HG03571 (cell line): Measurements from ENCODE around the gene PTPRG.

Experiments used
- ATAC-seq: cut with Tn5 transposase; IDR thresholded peaks from one replicate; pipeline ENCODE4 v1.9.1; 2021; ENCODE audit not compliant: unreplicated experiment

Gene PTPRG

GRCh38 chr3:61983479-61983878 is 422.1 kb downstream of the PTPRG start:
- ATAC-seq, result no peak

- ATAC-seq, result no peak
Observed at GRCh38 chr3:61985020-61985419, 423.6 kb downstream of the PTPRG start.

GRCh38 chr3:61986473-61986872 is 425.1 kb downstream of the PTPRG start:
- no peak for ATAC-seq

GRCh38 chr3:61989681-61990080 is 428.3 kb downstream of the PTPRG start:
- ATAC-seq, result no peak

GRCh38 chr3:61990327-61991027 is 429.1 kb downstream of the PTPRG start:
- no peak for ATAC-seq

GRCh38 chr3:61991706-61992105 is 430.3 kb downstream of the PTPRG start:
- no peak for ATAC-seq

GRCh38 chr3:61996366-61996765 is 435.0 kb downstream of the PTPRG start:
- ATAC-seq, result no peak

GRCh38 chr3:61997101-61997500 is 435.7 kb downstream of the PTPRG start:
- no peak for ATAC-seq

GRCh38 chr3:62003835-62004234 is 442.5 kb downstream of the PTPRG start:
- no peak for ATAC-seq

GRCh38 chr3:62007036-62007435 is 445.7 kb downstream of the PTPRG start:
- no peak for ATAC-seq

- no peak for ATAC-seq
Observed at GRCh38 chr3:62010989-62011388, 449.6 kb downstream of the PTPRG start.

GRCh38 chr3:62011666-62012065 is 450.3 kb downstream of the PTPRG start:
- no peak for ATAC-seq

GRCh38 chr3:62013951-62014350 is 452.6 kb downstream of the PTPRG start:
- no peak for ATAC-seq

GRCh38 chr3:62015111-62015510 is 453.7 kb downstream of the PTPRG start:
- ATAC-seq, result no peak

- no peak for ATAC-seq
Observed at GRCh38 chr3:62019906-62020305, 458.5 kb downstream of the PTPRG start.

GRCh38 chr3:62020706-62021105 is 459.3 kb downstream of the PTPRG start:
- no peak for ATAC-seq

- no peak for ATAC-seq
Observed at GRCh38 chr3:62022312-62022711, 460.9 kb downstream of the PTPRG start.

GRCh38 chr3:62024882-62025281 is 463.5 kb downstream of the PTPRG start:
- ATAC-seq, result no peak

- no peak for ATAC-seq
Observed at GRCh38 chr3:62025913-62026312, 464.5 kb downstream of the PTPRG start.

GRCh38 chr3:62027241-62027640 is 465.9 kb downstream of the PTPRG start:
- ATAC-seq, result no peak

- ATAC-seq, result no peak
Observed at GRCh38 chr3:62027796-62028195, 466.4 kb downstream of the PTPRG start.

GRCh38 chr3:62028236-62028635 is 466.9 kb downstream of the PTPRG start:
- no peak for ATAC-seq

- no peak for ATAC-seq
Observed at GRCh38 chr3:62032738-62033137, 471.4 kb downstream of the PTPRG start.
